ENCODE measurements around the gene FRMD4A.

DNA sequence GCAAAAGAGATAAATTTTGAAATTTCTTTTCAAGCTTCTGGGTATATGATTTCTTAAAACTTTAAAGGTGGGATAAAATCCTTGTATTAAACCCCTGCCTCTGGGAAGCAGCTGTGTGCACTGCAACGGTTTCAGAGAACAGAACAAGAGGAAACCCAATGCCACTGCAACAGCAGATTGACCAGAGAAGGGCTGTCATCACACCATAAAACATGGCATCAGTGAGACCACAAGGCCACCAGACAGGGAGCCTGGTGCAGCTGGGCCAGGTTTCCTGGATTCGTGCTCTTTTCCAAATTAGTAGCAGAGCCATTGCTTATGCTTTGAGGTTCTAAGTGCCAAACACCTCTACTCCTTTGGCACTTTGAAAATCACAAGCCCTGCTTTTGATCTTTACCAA lies 591.5 kb downstream of the FRMD4A start:
- TF ChIP-seq, protein P1, sequence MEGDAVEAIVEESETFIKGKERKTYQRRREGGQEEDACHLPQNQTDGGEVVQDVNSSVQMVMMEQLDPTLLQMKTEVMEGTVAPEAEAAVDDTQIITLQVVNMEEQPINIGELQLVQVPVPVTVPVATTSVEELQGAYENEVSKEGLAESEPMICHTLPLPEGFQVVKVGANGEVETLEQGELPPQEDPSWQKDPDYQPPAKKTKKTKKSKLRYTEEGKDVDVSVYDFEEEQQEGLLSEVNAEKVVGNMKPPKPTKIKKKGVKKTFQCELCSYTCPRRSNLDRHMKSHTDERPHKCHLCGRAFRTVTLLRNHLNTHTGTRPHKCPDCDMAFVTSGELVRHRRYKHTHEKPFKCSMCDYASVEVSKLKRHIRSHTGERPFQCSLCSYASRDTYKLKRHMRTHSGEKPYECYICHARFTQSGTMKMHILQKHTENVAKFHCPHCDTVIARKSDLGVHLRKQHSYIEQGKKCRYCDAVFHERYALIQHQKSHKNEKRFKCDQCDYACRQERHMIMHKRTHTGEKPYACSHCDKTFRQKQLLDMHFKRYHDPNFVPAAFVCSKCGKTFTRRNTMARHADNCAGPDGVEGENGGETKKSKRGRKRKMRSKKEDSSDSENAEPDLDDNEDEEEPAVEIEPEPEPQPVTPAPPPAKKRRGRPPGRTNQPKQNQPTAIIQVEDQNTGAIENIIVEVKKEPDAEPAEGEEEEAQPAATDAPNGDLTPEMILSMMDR (IDR thresholded peaks at IDR 0.05; ENCODE audit: low read depth, low read length, poor library complexity, severe bottlenecking), result no peak
- no peak for TF ChIP-seq EZH2phosphoT487 (IDR thresholded peaks at IDR 0.05; ENCODE audit: borderline replicate concordance, low read length)
